HCT116 (cell line): ENCODE data around the gene UPP1. TPM values are rescaled to one million over a fixed set of nuclear protein-coding genes. Genes with fewer than 3 reads are reported as not detected.

Source experiments
- ATAC-seq: fragments of 200-7000 bp; cut with Tn5 transposase; 2 replicates; pipeline ENCODE4 v1.9.1; 2020; ENCODE audit warnings: mild to moderate bottlenecking, moderate library complexity
- BruUV-seq: library from RNA; stranded (reverse); fragments of 400-500 nt; replicated peaks from 2 replicates; lab custom pipeline; 2021; lab: Mats Ljungman, UMichigan
- CTCF ChIA-PET: fragments of 300-600 bp; sonication (Branson Sonifier 250); formaldehyde crosslinking; loops from one replicate; lab custom pipeline; 2021; ENCODE audit warnings: antibody characterized with exemption; lab: Charles Lee
- POLR2A ChIA-PET: fragments of 300-600, 350-600 bp; sonication (Branson Sonifier 250); formaldehyde crosslinking; loops from one replicate; lab custom pipeline; 2021; ENCODE audit warnings: antibody characterized with exemption; lab: Charles Lee
- RAD21 ChIA-PET, 2 experiments: fragments of 300-600 bp; sonication (Branson Sonifier 250); formaldehyde crosslinking; loops; one replicate each; lab custom pipeline; 2023; ENCODE audit warnings: low total read pairs in 2 of 2; ENCODE audit not compliant: uncharacterized antibody in 2 of 2, unreplicated experiment in 2 of 2, low non-redundant PET in 1 of 2; lab: Charles Lee
- DNase-seq: peaks from one replicate; pipeline ENCODE4 v3.0.0-alpha.2; 2010; ENCODE audit warnings: low read depth, low spot score
- H2AFZ ChIP-seq: fragments of 200-600 bp; shearing (Covaris generic), sonication (generic); 2 replicates; pipeline ENCODE4 v1.6.1; 2017; ENCODE audit warnings: low read depth, mixed run types, mixed read lengths, antibody characterized with exemption, low read length; ENCODE audit not compliant: poor library complexity, severe bottlenecking
- H3K27ac ChIP-seq: 2 replicates; pipeline ENCODE4 v1.5.1; 2012; ENCODE audit warnings: low read depth, low read length
- H3K27me3 ChIP-seq: fragments of 200-600 bp; sonication (generic); 2 replicates; pipeline ENCODE4 v1.6.1; 2016; ENCODE audit warnings: mixed run types, low read length, mixed read lengths; ENCODE audit not compliant: insufficient read depth
- H3K36me3 ChIP-seq, 2 experiments: fragments of 200-500 bp in 1 of 2; fragments of 200-600 bp in 1 of 2; sonication (Bioruptor generic) in 1 of 2; sonication (generic) in 1 of 2; 2 replicates each; pipeline versions ENCODE4 v1.5.1 to v1.6.1; 2014 to 2016; ENCODE audit warnings: low read length in 2 of 2, inconsistent platforms in 1 of 2, mixed read lengths in 1 of 2, mixed run types in 1 of 2; ENCODE audit not compliant: insufficient read depth in 2 of 2, control insufficient read depth in 1 of 2
- H3K4me1 ChIP-seq, 2 experiments: fragments of 200-600 bp in 1 of 2; sonication (generic) in 1 of 2; 2 replicates each; pipeline versions ENCODE4 v1.5.1 to v1.6.1; 2012 to 2017; ENCODE audit warnings: low read length in 2 of 2, inconsistent platforms in 1 of 2, mild to moderate bottlenecking in 1 of 2, mixed read lengths in 1 of 2, mixed run types in 1 of 2, moderate library complexity in 1 of 2; ENCODE audit not compliant: insufficient read depth in 2 of 2, control insufficient read depth in 1 of 2
- H3K4me2 ChIP-seq: fragments of 200-600 bp; sonication (generic); 2 replicates; pipeline ENCODE4 v1.6.1; 2017; ENCODE audit warnings: mixed run types, low read length, mixed read lengths
- H3K4me3 ChIP-seq, 2 experiments: fragments of 200-600 bp in 1 of 2; sonication (generic) in 1 of 2; replicated peaks in 1 of 2; 2 replicates each; pipeline ENCODE4 v1.5.1; 2011 to 2016; ENCODE audit warnings: low read length in 2 of 2, control low read depth in 1 of 2, low read depth in 1 of 2, mild to moderate bottlenecking in 1 of 2, mixed read lengths in 1 of 2, mixed run types in 1 of 2
- H3K79me2 ChIP-seq: fragments of 200-600 bp; sonication (generic); 2 replicates; pipeline ENCODE4 v1.6.1; 2017; ENCODE audit warnings: mild to moderate bottlenecking, mixed run types, low read length, moderate library complexity, mixed read lengths; ENCODE audit not compliant: insufficient read depth
- H3K9ac ChIP-seq: fragments of 200-600 bp; sonication (generic); 2 replicates; pipeline ENCODE4 v1.6.1; 2016; ENCODE audit warnings: low read length, mixed read lengths
- H3K9me2 ChIP-seq: fragments of 200-600 bp; sonication (generic), shearing (Covaris generic); 2 replicates; pipeline ENCODE4 v1.6.1; 2017; ENCODE audit warnings: mixed run types, mild to moderate bottlenecking, moderate library complexity; ENCODE audit not compliant: insufficient read depth
- H3K9me3 ChIP-seq, 2 experiments: fragments of 200-500 bp in 1 of 2; fragments of 200-600 bp in 1 of 2; sonication (Bioruptor generic) in 1 of 2; sonication (generic) in 1 of 2; 2 replicates each; pipeline ENCODE4 v1.6.1; 2014 to 2017; ENCODE audit warnings: low read length in 2 of 2, mixed read lengths in 2 of 2, inconsistent platforms in 1 of 2, low read depth in 1 of 2, mild to moderate bottlenecking in 1 of 2, mixed run types in 1 of 2, moderate library complexity in 1 of 2; ENCODE audit not compliant: control insufficient read depth in 1 of 2, insufficient read depth in 1 of 2
- H4K20me1 ChIP-seq: fragments of 200-600 bp; sonication (generic), shearing (Covaris generic); 2 replicates; pipeline ENCODE4 v1.6.1; 2017; ENCODE audit warnings: mixed run types, mild to moderate bottlenecking, moderate library complexity; ENCODE audit not compliant: insufficient read depth
- CBX3 ChIP-seq: IDR thresholded peaks from 2 replicates; pipeline ENCODE4 v1.6.1; 2012; ENCODE audit warnings: low read depth
- CEBPB ChIP-seq: IDR thresholded peaks from 2 replicates; pipeline ENCODE4 v1.6.1; 2012; ENCODE audit warnings: low read depth
- CTCF ChIP-seq, 3 experiments: fragments of 200-600 bp in 1 of 3; sonication (generic) in 1 of 3; IDR thresholded peaks in 2 of 3; conservative IDR thresholded peaks in 1 of 3; 2 replicates each; pipeline ENCODE4 v1.5.1; 2012 to 2017; ENCODE audit warnings: low read depth in 2 of 3, low read length in 2 of 3, antibody characterized with exemption in 1 of 3, borderline replicate concordance in 1 of 3, control low read depth in 1 of 3, mild to moderate bottlenecking in 1 of 3, mixed read lengths in 1 of 3, mixed run types in 1 of 3, moderate library complexity in 1 of 3; ENCODE audit not compliant: insufficient read depth in 1 of 3
- EZH2phosphoT487 ChIP-seq: fragments of 200-600 bp; IDR thresholded peaks from 2 replicates; pipeline ENCODE4 v1.6.1; 2018; ENCODE audit warnings: antibody characterized with exemption, borderline replicate concordance
- RAD21 ChIP-seq: IDR thresholded peaks from 2 replicates; pipeline ENCODE4 v1.6.1; 2012; ENCODE audit warnings: low read depth, mild to moderate bottlenecking
- SIN3A ChIP-seq: IDR thresholded peaks from 2 replicates; pipeline ENCODE4 v1.6.1; 2012; ENCODE audit warnings: low read depth
- SRF ChIP-seq: IDR thresholded peaks from 2 replicates; pipeline ENCODE4 v1.6.1; 2012; ENCODE audit warnings: low read depth
- YY1 ChIP-seq: IDR thresholded peaks from 2 replicates; pipeline ENCODE4 v1.6.1; 2011; ENCODE audit warnings: low read length, low read depth, moderate library complexity, mild to moderate bottlenecking; ENCODE audit not compliant: insufficient replicate concordance; ENCODE audit errors: extremely low read depth
- ZFX ChIP-seq: fragments of 450-650 bp; IDR thresholded peaks from 2 replicates; pipeline ENCODE4 v1.6.1; 2017
- intact Hi-C: fragments of 100-400 bp; cut with micrococcal nuclease; formaldehyde crosslinking; loops from 2 replicates; pipeline ENCODE4 v1.10.0; 2022
- total RNA-seq: library from RNA; stranded (reverse); gene quantifications from one replicate; pipeline ENCODE4 v1.2.1, GENCODE V29; 2021; ENCODE audit not compliant: unreplicated experiment

Gene UPP1
- total RNA-seq, 1 experiment from 2014 or later, result 42.7 TPM

GRCh38 chr7:48144291-48144768 lies 55.3 kb downstream of the UPP1 start:
- CTCF ChIA-PET, result no interaction called here
- ATAC-seq (no peak), DNase-seq (no peak)
- Histone ChIP-seq H3K4me1 (peaks cover 7% of the 10 kb centered on the region in 2 experiments; a peak in 2 of 4 replicates), H3K9me3 (no peaks in the 10 kb centered on the region), H3K36me3 (no peaks in the 10 kb centered on the region), H3K9ac (no peak overlapping the region), H3K79me2 (no peaks in the 10 kb centered on the region), H3K9me2 (no peaks in the 10 kb centered on the region), H3K27ac (no peak overlapping the region), H2AFZ (no peak overlapping the region), H3K4me3 (no peak overlapping the region), H3K27me3 (peaks cover 9% of the 10 kb centered on the region), H4K20me1 (no peaks in the 10 kb centered on the region), H3K4me2 (no peak overlapping the region)
- BruUV-seq, result no TSS peak
- POLR2A ChIA-PET, result no interaction called here
- intact Hi-C loops, result no loop called here
- RAD21 ChIA-PET, result no interaction called here
- no peak for TF ChIP-seq CTCF (IDR thresholded peaks at IDR 0.05 in 2 of 3, conservative IDR thresholded peaks at IDR 0.05 in 1 of 3; ENCODE audit: borderline replicate concordance in 1 of 3, insufficient read depth in 1 of 3, low read depth in 2 of 3, low read length in 2 of 3)
- no peak for TF ChIP-seq CEBPB
- TF ChIP-seq ZFX, result no peak
- TF ChIP-seq EZH2phosphoT487, result no peak
- TF ChIP-seq YY1, result no peak
- TF ChIP-seq RAD21, result no peak
- no peak for TF ChIP-seq SIN3A
- TF ChIP-seq SRF, result no peak
- TF ChIP-seq CBX3, result no peak
